ENCODE data around the gene CT45A3.
"Not testable (repeated sequence)": the region's sequence is repeated elsewhere in the genome, so short reads cannot be mapped to it uniquely, and the experiment has no call there.

GRCh38 chrX:135713183-135713689, 54.8 kb downstream of the CT45A3 start, which contains the start of gene CT45A1:
- not testable (repeated sequence) for TF ChIP-seq CTCF (IDR thresholded peaks at IDR 0.05; ENCODE audit: insufficient read depth, low read depth, low read length); EZH2 (IDR thresholded peaks at IDR 0.05; ENCODE audit: insufficient read depth, low read length)

Measured in astrocyte (in vitro differentiated cells and primary cell).